ENCODE measurements around the gene WNT11. TPM values are rescaled to one million over a fixed set of nuclear protein-coding genes. Genes with fewer than 3 reads are reported as not detected.

The WNT11 gene
- total RNA-seq, 8 experiments from 2014 or later, result 0.18 to 9.3 (median 3.0) TPM

- H3K4me1 ChIP-seq (replicated peaks in 1 of 2), result peaks cover 22 to 29% of the 10 kb centered on the region in 2 donors
- peak overlapping the region; percentile 52 to 76 for H3K27ac ChIP-seq
- no peak for ATAC-seq (replicated peaks in 6 of 8)
- 100% methylated on average over 2 of the region's 8 CpGs; no CpG with 5 or more reads in 9 of the 10 experiments for WGBS, 10 experiments
- in situ Hi-C loops (cut with MboI; ENCODE audit: low pct_unique_long_range_greater_than_20kb in 2 of 9, low sequenced_read_pairs in 9 of 9, unreplicated experiment in 9 of 9), result loop anchor here in 1 of 9 experiments (25.0 kb wide), 1 partner anchor 249 kb away; no protein-coding TSS in a partner anchor
- H3K4me3 ChIP-seq, result no peak overlapping the region
These were observed 45.4 kb downstream of the WNT11 start for GRCh38 chr11:76160856-76161255.

DNA sequence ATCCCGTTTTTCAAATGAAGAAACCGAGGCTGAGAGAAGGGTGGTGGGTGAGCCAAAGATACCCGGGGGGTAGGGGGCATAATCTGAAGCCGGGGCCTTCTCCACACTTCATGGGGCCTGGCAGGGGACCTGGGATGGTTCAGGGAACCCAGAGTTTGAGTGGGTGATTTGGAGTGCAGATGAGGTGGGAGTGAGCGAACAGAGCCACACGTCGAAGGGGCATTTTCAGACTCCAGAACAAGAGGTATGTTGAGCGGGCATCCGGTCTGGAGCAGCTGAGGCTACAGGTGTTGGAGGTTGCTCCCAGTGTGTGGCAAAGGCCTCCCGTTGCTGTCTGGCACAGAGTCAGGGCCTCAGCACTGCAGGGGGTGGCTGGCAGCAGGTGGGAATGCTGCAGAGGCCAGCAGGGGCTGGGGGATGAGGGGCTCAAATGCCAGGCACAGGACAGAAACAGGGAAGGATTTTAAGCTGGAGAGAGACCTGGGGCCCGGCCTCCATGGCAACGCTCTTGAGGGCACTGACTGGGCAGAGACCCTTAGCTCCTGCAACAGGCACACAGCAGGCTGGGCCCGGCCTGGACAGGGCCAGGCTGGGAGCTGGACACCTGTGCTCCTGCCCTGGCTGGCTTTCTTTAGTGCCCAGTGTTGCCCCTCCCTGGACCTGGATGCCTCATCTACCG lies 46.2 kb downstream of the WNT11 start:
- peaks cover 22 to 29% of the 10 kb centered on the region in 2 donors for H3K4me1 ChIP-seq (replicated peaks in 1 of 2)
- H3K27ac ChIP-seq, result no peak overlapping the region
- ATAC-seq (replicated peaks in 6 of 8), result no peak
- 80 to 100% methylated on average over 1 to 2 of the region's 14 CpGs; no CpG with 5 or more reads in 8 of the 10 experiments for WGBS, 10 experiments
- H3K4me3 ChIP-seq, result no peak overlapping the region
- in situ Hi-C loops (cut with MboI; ENCODE audit: low pct_unique_long_range_greater_than_20kb in 2 of 9, low sequenced_read_pairs in 9 of 9, unreplicated experiment in 9 of 9), result loop anchor here in 1 of 9 experiments (25.0 kb wide), 1 partner anchor 248 kb away; no protein-coding TSS in a partner anchor

GRCh38 chr11:76159303-76159937 lies 46.9 kb downstream of the WNT11 start:
- in situ Hi-C loops (cut with MboI; ENCODE audit: low pct_unique_long_range_greater_than_20kb in 2 of 9, low sequenced_read_pairs in 9 of 9, unreplicated experiment in 9 of 9), result loop anchor here in 1 of 9 experiments (25.0 kb wide), 1 partner anchor 247 kb away; no protein-coding TSS in a partner anchor
- peaks cover 22 to 29% of the 10 kb centered on the region in 2 donors for H3K4me1 ChIP-seq (replicated peaks in 1 of 2)
- no peak overlapping the region for H3K27ac ChIP-seq
- WGBS, 10 experiments, result 87 to 100% methylated on average over 2 to 3 of the region's 14 CpGs; no CpG with 5 or more reads in 8 of the 10 experiments
- H3K4me3 ChIP-seq, result no peak overlapping the region
- no peak for ATAC-seq (replicated peaks in 6 of 8)

- WGBS, 10 experiments, result 67 to 100% (median 87%) methylated on average over 1 to 7 of the region's 24 CpGs; no CpG with 5 or more reads in 1 of the 10 experiments
- no peak for ATAC-seq (replicated peaks in 6 of 8)
- Histone ChIP-seq H3K27ac (no peak overlapping the region), H3K4me3 (no peak overlapping the region), H3K4me1 (replicated peaks in 1 of 2) (peaks cover 22 to 29% of the 10 kb centered on the region in 2 donors)
- in situ Hi-C loops (cut with MboI; ENCODE audit: low pct_unique_long_range_greater_than_20kb in 2 of 9, low sequenced_read_pairs in 9 of 9, unreplicated experiment in 9 of 9), result loop anchor here in 1 of 9 experiments (25.0 kb wide), 1 partner anchor 246 kb away; no protein-coding TSS in a partner anchor
These were observed 47.7 kb downstream of the WNT11 start for GRCh38 chr11:76158394-76159302.

DNA sequence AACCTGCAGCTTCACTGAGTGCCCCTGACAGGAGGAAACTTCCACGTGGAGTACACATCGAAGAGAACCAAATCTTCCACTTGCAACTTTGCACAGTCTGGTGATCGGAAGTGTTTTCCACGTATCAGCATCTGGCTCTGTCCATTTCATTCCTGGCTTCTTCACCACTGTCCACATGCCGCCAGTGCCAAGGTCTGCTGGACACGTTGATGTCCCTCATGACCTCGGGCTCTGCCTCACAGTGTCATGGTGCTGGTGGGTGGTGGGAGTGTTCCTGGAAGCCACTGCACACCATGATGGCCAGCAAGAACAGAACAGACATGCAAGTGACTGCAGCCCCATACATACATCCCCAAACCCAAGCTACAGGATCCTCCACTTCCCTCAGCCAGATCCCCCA lies 48.4 kb downstream of the WNT11 start:
- ATAC-seq (replicated peaks in 6 of 8), result no peak
- Histone ChIP-seq H3K4me1 (replicated peaks in 1 of 2) (peaks cover 19 to 23% of the 10 kb centered on the region in 2 donors), H3K4me3 (no peak overlapping the region), H3K27ac (no peak overlapping the region)
- 43 to 95% (median 60%) methylated on average over 2 to 7 of the region's 7 CpGs; no CpG with 5 or more reads in 3 of the 10 experiments for WGBS, 10 experiments
- in situ Hi-C loops (cut with MboI; ENCODE audit: low pct_unique_long_range_greater_than_20kb in 2 of 9, low sequenced_read_pairs in 9 of 9, unreplicated experiment in 9 of 9), result loop anchor here in 1 of 9 experiments (25.0 kb wide), 1 partner anchor 246 kb away; no protein-coding TSS in a partner anchor

- no peak for ATAC-seq (replicated peaks in 6 of 8)
- H3K4me3 ChIP-seq, result no peak overlapping the region
- peaks cover 10 to 14% of the 10 kb centered on the region in 2 donors for H3K4me1 ChIP-seq (replicated peaks in 1 of 2)
- H3K27ac ChIP-seq, result no peak overlapping the region
- WGBS, 10 experiments, result 40 to 86% (median 76%) methylated on average over 1 to 7 of the region's 12 CpGs; no CpG with 5 or more reads in 6 of the 10 experiments
- in situ Hi-C loops (cut with MboI; ENCODE audit: low pct_unique_long_range_greater_than_20kb in 2 of 9, low sequenced_read_pairs in 9 of 9, unreplicated experiment in 9 of 9), result loop anchor here in 1 of 9 experiments (25.0 kb wide), 1 partner anchor 245 kb away; no protein-coding TSS in a partner anchor
These were observed 49.3 kb downstream of the WNT11 start for GRCh38 chr11:76156971-76157427.

GRCh38 chr11:76155500-76156227 lies 50.6 kb downstream of the WNT11 start:
- no peak for ATAC-seq (replicated peaks in 6 of 8)
- Histone ChIP-seq H3K27ac (no peak overlapping the region), H3K4me1 (replicated peaks in 1 of 2) (peaks cover 0 to 11% of the 10 kb centered on the region in 2 donors), H3K4me3 (no peak overlapping the region)
- WGBS, 10 experiments, result 64 to 100% (median 84%) methylated on average over 2 to 10 of the region's 11 CpGs
- in situ Hi-C loops (cut with MboI; ENCODE audit: low pct_unique_long_range_greater_than_20kb in 2 of 9, low sequenced_read_pairs in 9 of 9, unreplicated experiment in 9 of 9), result loop anchor here in 1 of 9 experiments (25.0 kb wide), 1 partner anchor 243 kb away; no protein-coding TSS in a partner anchor

- ATAC-seq (replicated peaks in 6 of 8), result peak in 3 of 8 experiments; percentile 21 to 69 (median 41)
- WGBS, 10 experiments, result 0 to 93% (median 77%) methylated on average over 1 to 5 of the region's 6 CpGs; no CpG with 5 or more reads in 2 of the 10 experiments
- peaks cover 0 to 13% of the 10 kb centered on the region in 2 donors for H3K4me1 ChIP-seq (replicated peaks in 1 of 2)
- in situ Hi-C loops (cut with MboI; ENCODE audit: low pct_unique_long_range_greater_than_20kb in 2 of 9, low sequenced_read_pairs in 9 of 9, unreplicated experiment in 9 of 9), result loop anchor here in 1 of 9 experiments (25.0 kb wide), 1 partner anchor 241 kb away; no protein-coding TSS in a partner anchor
- H3K27ac ChIP-seq, result no peak overlapping the region
- no peak overlapping the region for H3K4me3 ChIP-seq
These were observed 52.8 kb downstream of the WNT11 start for GRCh38 chr11:76153571-76153923.

- 58 to 88% (median 74%) methylated on average over 1 to 9 of the region's 13 CpGs; no CpG with 5 or more reads in 2 of the 10 experiments for WGBS, 10 experiments
These were observed 53.3 kb downstream of the WNT11 start for GRCh38 chr11:76152741-76153570.

GRCh38 chr11:76152086-76152681 lies 54.1 kb downstream of the WNT11 start:
- WGBS, 10 experiments, result 0 to 67% (median 38%) methylated on average over 1 to 22 of the region's 30 CpGs; no CpG with 5 or more reads in 2 of the 10 experiments
- in situ Hi-C loops (cut with MboI; ENCODE audit: low pct_unique_long_range_greater_than_20kb in 2 of 9, low sequenced_read_pairs in 9 of 9, unreplicated experiment in 9 of 9), result loop anchor here in 1 of 9 experiments (25.0 kb wide), 1 partner anchor 240 kb away; no protein-coding TSS in a partner anchor
- peaks cover 0 to 13% of the 10 kb centered on the region in 2 donors for H3K4me1 ChIP-seq (replicated peaks in 1 of 2)
- H3K27ac ChIP-seq, result no peak overlapping the region
- peak in 7 of 8 experiments; percentile 58 to 77 (median 71) for ATAC-seq (replicated peaks in 6 of 8)
- H3K4me3 ChIP-seq, result no peak overlapping the region

More at GRCh38 chr11:76152741-76153570, 53.3 kb downstream of the WNT11 start:
- no peak overlapping the region for H3K27ac ChIP-seq
- no peak overlapping the region for H3K4me3 ChIP-seq
- in situ Hi-C loops (cut with MboI; ENCODE audit: low pct_unique_long_range_greater_than_20kb in 2 of 9, low sequenced_read_pairs in 9 of 9, unreplicated experiment in 9 of 9), result loop anchor here in 1 of 9 experiments (25.0 kb wide), 1 partner anchor 241 kb away; no protein-coding TSS in a partner anchor
- ATAC-seq (replicated peaks in 6 of 8), result no peak
- H3K4me1 ChIP-seq (replicated peaks in 1 of 2), result peaks cover 0 to 13% of the 10 kb centered on the region in 2 donors
